RCC 7860 (cell line): ENCODE results near the gene LEFTY1.
A peak's percentile ranks its signal among the peaks of the same experiment; 100 is the strongest.

ENCODE experiments used
- DNase-seq: peaks from one replicate; pipeline ENCODE4 v3.0.0-alpha.2; 2015; ENCODE audit warnings: low spot score
- FAIRE-seq: peaks from 2 replicates; lab custom pipeline; 2012; peaks lifted over from hg19 to GRCh38; lab: Jason Lieb, UNC

Gene LEFTY1

DNA sequence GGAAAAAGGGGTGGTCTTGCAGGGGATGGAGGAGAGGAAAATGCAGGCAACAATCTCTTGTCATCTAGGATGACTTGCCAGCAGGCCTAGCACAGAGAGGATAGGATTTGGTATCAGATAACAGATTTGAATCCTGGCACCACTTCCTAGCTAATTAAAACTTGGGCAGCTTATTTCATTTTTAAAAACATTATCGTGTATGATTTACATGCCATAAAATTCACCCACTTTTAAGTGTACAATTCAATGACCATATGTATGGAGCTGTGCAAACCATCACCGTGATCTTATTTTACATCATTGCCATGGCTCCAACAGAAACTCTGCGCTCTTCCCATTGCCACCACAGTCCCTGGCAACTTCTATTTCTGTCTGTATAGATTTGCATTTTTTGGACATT, 28.2 kb upstream of the LEFTY1 start:
- no peak for DNase-seq
- FAIRE-seq, result no peak

- DNase-seq (no peak), FAIRE-seq (no peak)
These were observed 26.6 kb upstream of the LEFTY1 start for GRCh38 chr1:225915538-225915991.

GRCh38 chr1:225914947-225915346, 26.0 kb upstream of the LEFTY1 start:
- FAIRE-seq (no peak), DNase-seq (no peak)

GRCh38 chr1:225914391-225914790, 25.4 kb upstream of the LEFTY1 start:
- FAIRE-seq (no peak), DNase-seq (no peak)

GRCh38 chr1:225911191-225912130, 22.5 kb upstream of the LEFTY1 start:
- no peak for DNase-seq
- FAIRE-seq, result no peak

DNA sequence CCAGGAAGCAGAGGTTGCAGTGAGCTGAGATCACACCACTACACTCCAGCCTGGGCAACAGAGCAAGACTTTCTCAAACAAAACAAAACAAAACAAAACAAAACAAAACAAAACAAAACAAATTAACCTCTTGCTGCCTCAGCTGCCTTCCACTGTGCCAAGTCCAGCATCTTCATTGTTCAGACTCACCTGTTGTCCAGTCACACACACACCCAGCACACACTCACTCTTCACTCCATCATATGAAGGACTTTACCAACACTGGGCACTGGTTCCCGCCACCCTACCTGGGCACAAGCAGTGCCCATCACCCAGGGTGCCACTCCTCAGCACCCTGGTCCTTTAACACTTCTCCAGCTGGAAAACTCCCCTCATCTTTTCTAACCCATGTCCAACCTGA, 20.5 kb upstream of the LEFTY1 start:
- FAIRE-seq, result no peak
- no peak for DNase-seq

DNA sequence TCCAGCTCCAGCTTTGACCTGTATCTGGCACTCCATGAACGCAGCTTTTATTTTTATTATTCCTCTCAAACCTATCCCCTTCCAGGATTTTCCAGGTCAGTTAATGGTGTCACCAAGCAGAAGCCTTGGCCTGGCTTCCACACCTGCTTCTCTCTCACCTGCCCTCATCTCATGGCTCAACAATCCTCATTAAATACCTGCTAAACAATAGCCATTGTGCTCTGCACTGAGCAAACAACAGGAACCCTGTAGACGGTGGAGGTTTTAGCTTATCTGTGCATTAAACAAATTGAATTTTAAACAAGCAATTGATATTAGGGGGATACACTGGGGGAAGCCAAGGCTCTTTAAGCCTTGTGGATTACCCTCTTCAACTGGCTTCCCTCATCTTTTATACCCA, 19.8 kb upstream of the LEFTY1 start:
- DNase-seq, result no peak
- no peak for FAIRE-seq

DNA sequence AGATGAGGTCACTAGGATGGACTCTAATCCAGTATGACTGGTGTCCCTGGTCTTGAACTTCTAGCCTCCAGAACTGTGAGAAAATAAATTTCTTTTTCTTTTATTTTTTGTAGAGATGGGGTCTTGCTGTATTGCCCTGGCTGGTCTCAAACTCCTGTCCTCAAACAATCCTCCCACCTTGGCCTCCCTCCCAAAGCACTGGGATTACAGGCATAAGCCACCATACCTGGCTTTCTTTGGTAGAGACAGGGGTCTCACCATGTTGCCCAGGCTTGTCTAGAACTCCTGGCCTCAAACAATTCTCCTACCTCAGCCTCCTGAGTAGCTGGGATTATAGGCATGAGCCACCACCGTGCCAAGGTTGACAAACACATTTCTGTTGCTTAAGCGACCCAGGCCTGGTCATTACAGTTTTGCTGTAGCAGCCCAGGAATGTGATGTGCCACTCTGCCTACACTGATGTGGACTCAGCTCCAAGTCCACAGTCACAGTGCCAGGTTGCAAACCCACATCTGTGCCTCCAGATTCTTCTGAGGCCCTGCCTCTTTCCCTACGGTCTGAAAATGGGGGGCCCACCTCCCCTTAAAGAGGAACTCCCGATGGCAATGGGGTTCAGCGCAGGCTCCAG, 19.2 kb upstream of the LEFTY1 start:
- no peak for DNase-seq
- FAIRE-seq, result no peak

- DNase-seq, result no peak
- no peak for FAIRE-seq
These were observed 18.4 kb upstream of the LEFTY1 start for GRCh38 chr1:225907341-225907740.

GRCh38 chr1:225906467-225906866, 17.5 kb upstream of the LEFTY1 start:
- FAIRE-seq, result no peak
- no peak for DNase-seq

DNA sequence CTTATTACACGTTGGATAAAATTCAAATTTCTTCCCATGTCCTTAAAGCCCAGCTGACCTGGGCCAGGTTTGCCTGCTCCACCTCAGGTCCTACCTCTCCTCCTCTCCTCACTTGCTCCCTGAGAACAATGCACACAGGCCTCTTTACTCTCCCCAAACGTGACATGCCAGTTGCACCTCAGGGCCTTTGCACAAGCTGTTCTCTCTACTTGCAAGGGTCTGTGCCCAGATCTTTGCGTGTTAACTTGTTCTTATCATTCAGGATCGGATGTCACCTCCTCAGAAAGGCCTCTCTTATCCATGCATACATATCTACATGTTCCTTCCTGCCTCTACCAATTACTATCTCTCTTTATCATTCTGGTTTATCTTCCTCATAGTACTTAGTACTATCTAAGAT, 14.7 kb upstream of the LEFTY1 start:
- no peak for FAIRE-seq
- no peak for DNase-seq

GRCh38 chr1:225899044-225899925, 10.3 kb upstream of the LEFTY1 start:
- FAIRE-seq (no peak), DNase-seq (no peak)

DNA sequence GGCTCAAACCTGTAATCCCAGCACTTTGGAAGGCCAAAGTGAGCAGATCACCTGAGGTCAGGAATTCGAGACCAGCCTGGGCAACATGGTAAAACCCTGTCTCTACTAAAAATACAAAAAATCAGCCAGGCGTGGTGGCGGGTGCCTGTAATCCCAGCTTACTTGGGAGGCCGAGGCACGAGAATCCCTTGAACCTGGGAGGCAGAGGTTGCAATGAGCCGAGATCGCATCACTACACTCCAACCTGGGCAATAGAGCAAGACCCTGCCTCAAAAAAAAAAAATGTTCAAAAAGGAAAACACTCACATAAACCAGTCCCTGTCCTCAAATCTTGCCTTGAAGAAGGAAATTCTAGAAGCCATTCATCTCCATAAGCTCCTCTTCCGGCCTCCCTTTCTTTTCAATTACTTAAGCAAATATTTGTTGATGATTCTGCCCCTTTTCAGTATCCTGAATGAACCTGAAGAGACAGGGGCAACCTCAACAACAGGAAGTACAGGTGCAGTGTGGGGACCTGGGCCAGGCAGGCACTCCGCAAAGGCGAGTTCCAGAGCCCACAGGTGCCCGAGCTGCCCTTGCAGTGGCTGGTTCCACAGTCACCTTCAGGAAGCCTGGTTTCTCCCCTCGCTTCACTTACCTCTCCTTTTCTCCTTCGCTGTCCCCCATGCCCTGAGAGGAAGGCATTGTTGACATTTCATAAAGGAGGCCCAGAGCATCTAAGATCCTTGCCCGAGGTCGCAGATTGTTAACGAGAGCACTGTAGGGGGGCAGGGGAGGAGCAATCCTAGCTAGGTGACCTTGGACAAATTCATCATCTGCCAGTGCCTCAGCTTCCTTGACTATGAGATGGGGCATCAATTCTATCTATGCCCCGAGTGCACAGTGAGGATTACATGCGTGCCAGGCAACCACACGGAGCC, 8.9 kb upstream of the LEFTY1 start:
- no peak for DNase-seq
- no peak for FAIRE-seq

DNA sequence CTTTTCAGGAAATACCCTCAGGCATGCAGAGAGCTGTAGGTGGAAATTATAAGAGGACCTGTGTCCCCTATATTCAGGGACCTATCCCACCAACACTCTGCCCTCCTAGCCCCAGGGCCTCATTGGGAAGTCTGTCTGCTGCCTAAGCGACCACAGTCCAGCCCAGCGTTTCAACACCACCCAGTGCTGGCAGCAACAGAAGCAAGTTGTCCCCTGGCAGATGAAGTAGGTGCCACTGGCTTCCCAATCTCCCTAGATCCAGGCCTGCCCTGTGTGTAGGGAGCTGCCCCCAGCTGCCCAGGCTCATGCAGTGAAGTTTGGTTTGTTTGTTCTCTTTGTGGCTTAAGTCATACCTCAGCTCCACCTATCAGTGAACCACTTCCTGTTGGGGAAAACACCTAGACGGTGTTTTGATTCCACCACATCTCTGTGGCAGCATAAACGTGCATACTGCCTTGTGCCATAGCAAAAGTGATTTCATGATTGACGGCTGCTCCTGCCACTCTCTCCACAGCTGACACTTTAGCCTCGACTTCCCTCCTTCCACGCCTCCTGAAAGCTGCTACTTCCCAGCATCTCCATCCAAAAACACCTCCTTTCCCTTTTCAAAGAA, 8.1 kb upstream of the LEFTY1 start:
- FAIRE-seq (no peak), DNase-seq (peak; percentile 62)

GRCh38 chr1:225896494-225896893, 7.5 kb upstream of the LEFTY1 start:
- no peak for FAIRE-seq

DNA sequence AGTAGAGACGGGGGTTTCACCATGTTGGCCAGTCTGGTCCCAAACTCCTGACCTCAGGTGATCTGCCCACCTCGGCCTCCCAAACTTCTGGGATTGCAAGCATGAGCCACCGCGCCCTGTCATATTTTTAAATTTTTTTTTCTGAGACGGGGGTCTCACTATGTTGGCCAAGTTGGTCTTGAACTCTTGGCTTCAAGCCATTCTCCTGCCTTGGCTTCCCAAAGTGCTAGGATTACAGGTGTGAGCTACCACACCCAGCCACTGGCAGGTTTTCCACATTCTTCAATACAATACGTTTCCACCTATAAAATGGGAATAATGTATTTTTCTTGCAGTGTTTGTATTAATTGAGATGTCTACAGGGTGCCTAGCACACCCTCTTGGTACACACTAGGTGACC, 3.4 kb upstream of the LEFTY1 start:
- FAIRE-seq (no peak), DNase-seq (no peak)

More at GRCh38 chr1:225896494-225896893, 7.5 kb upstream of the LEFTY1 start:
- DNase-seq, result no peak

DNA sequence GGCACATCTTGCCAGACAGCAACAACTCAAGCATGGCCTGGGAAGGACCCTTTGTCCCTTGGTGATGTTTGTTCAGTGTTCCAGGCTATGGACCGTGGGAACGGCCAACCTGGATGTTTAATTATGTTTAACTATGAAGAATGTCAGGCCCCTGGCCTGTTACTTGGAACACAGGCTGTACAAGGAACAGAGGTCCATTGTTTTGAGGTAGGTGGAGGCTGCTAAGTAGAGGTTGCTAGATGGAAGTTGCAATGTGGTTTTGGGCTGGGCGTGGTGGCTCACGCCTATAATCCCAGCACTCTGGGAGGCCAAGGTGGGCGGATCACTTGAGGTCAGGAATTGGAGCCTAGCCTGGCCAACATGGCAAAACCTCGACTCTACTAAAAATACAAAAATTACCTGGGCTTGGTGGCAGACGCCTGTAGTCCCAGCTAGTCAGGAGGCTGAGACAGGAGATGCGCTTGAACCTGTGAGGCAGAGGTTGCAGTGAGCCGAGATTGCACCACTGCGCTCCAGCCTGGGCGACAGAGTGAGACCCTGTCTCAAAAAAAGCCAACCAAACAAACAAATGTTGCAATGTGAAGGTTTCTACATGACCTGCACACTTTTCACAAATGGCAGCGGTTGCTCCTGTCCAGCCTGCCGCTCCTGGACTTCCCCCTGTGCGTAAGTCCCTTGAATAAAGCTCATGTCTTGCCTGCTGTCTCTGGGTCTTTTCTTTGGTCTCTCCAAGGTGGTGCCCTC, 2.5 kb upstream of the LEFTY1 start:
- no peak for FAIRE-seq
- no peak for DNase-seq

- DNase-seq, result no peak
- FAIRE-seq, result no peak
These were observed 1.6 kb upstream of the LEFTY1 start for GRCh38 chr1:225890346-225891228.
